DND-41 (cell line): ENCODE data around the gene SFT2D2.

Experiments
- ATAC-seq: fragments of 200-7000 bp; cut with Tn5 transposase; 3 replicates; pipeline ENCODE4 v1.9.1; 2021; ENCODE audit warnings: low read depth; ENCODE audit not compliant: insufficient read depth
- DNase-seq: peaks from one replicate; pipeline ENCODE4 v3.0.0-alpha.2; 2020
- H2AFZ ChIP-seq: 2 replicates; pipeline ENCODE4 v1.6.0; 2012; ENCODE audit warnings: low read depth, low read length
- H3K27ac ChIP-seq: 2 replicates; pipeline ENCODE4 v1.5.1; 2012; ENCODE audit warnings: low read length, inconsistent platforms
- H3K27me3 ChIP-seq: fragments of 200-600 bp; sonication (generic); 2 replicates; pipeline ENCODE4 v1.6.0; 2012; ENCODE audit warnings: low read length, mild to moderate bottlenecking, inconsistent platforms; ENCODE audit not compliant: insufficient read depth, poor library complexity
- H3K36me3 ChIP-seq: 2 replicates; pipeline ENCODE4 v1.5.1; 2012; ENCODE audit warnings: low read length, inconsistent platforms; ENCODE audit not compliant: insufficient read depth
- H3K4me1 ChIP-seq: 2 replicates; pipeline ENCODE4 v1.5.1; 2012; ENCODE audit warnings: mild to moderate bottlenecking, low read length; ENCODE audit not compliant: insufficient read depth
- H3K4me2 ChIP-seq: 2 replicates; pipeline ENCODE4 v1.6.0; 2012; ENCODE audit warnings: mild to moderate bottlenecking, moderate library complexity, low read length, inconsistent platforms; ENCODE audit not compliant: insufficient read depth
- H3K4me3 ChIP-seq, 2 experiments: fragments of 200-600 bp in 1 of 2; shearing (Covaris generic) in 1 of 2; 2 replicates each; pipeline ENCODE4 v1.5.1; 2012 to 2016; ENCODE audit warnings: inconsistent platforms in 2 of 2, low read length in 2 of 2, mild to moderate bottlenecking in 2 of 2, low read depth in 1 of 2, moderate library complexity in 1 of 2
- H3K79me2 ChIP-seq: 2 replicates; pipeline ENCODE4 v1.6.0; 2012; ENCODE audit warnings: low read length, inconsistent platforms; ENCODE audit not compliant: insufficient read depth
- H3K9ac ChIP-seq: 2 replicates; pipeline ENCODE4 v1.6.0; 2012; ENCODE audit warnings: low read depth, mild to moderate bottlenecking, inconsistent platforms, low read length, moderate library complexity
- H3K9me3 ChIP-seq: 2 replicates; pipeline ENCODE4 v1.5.1; 2012; ENCODE audit warnings: low read length, moderate library complexity, mild to moderate bottlenecking, inconsistent platforms; ENCODE audit not compliant: insufficient read depth, severe bottlenecking
- H4K20me1 ChIP-seq: 2 replicates; pipeline ENCODE4 v1.6.0; 2012; ENCODE audit warnings: low read length; ENCODE audit not compliant: insufficient read depth
- EZH2 ChIP-seq: IDR thresholded peaks from 3 replicates; pipeline ENCODE4 v1.6.1; 2012; ENCODE audit warnings: borderline replicate concordance, low read depth, mild to moderate bottlenecking, moderate library complexity, low read length, inconsistent platforms; ENCODE audit not compliant: severe bottlenecking
- TF ChIP-seq, protein P1 (sequence below): IDR thresholded peaks from 2 replicates; pipeline ENCODE4 v1.5.1; 2012; ENCODE audit warnings: borderline replicate concordance, low read length, moderate library complexity, mild to moderate bottlenecking; ENCODE audit not compliant: poor library complexity, severe bottlenecking; ENCODE audit errors: extremely low read depth

SFT2D2 gene

DNA sequence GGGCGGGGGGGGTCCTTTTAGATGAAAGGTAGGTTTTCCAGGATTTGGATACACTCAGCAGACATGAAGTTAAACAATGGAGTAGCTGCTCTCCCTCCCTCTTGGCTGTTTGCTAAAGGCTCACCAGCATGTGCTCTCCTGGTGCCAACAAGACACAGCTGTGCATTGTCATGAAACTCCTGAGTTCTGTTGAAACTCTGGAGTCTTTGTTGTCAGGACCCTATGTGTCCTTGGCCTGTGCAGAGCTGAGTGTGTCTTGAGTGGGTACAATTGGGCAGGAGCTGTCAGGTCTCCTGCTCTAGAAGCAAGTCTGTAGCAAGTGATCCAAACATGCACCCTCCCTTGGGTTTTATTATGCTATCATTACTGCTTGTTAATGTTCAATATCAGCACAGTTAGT, 67.6 kb downstream of the SFT2D2 start:
- Histone ChIP-seq H3K9me3 (no peaks in the 10 kb centered on the region), H3K27ac (no peak overlapping the region), H4K20me1 (no peaks in the 10 kb centered on the region), H3K79me2 (no peaks in the 10 kb centered on the region), H3K4me3 (no peak overlapping the region), H3K4me2 (no peak overlapping the region), H3K4me1 (no peaks in the 10 kb centered on the region), H2AFZ (no peak overlapping the region), H3K9ac (no peak overlapping the region), H3K36me3 (no peaks in the 10 kb centered on the region), H3K27me3 (no peaks in the 10 kb centered on the region)
- ATAC-seq (no peak), DNase-seq (no peak)
- TF ChIP-seq EZH2: no peak
- TF ChIP-seq, protein P1, sequence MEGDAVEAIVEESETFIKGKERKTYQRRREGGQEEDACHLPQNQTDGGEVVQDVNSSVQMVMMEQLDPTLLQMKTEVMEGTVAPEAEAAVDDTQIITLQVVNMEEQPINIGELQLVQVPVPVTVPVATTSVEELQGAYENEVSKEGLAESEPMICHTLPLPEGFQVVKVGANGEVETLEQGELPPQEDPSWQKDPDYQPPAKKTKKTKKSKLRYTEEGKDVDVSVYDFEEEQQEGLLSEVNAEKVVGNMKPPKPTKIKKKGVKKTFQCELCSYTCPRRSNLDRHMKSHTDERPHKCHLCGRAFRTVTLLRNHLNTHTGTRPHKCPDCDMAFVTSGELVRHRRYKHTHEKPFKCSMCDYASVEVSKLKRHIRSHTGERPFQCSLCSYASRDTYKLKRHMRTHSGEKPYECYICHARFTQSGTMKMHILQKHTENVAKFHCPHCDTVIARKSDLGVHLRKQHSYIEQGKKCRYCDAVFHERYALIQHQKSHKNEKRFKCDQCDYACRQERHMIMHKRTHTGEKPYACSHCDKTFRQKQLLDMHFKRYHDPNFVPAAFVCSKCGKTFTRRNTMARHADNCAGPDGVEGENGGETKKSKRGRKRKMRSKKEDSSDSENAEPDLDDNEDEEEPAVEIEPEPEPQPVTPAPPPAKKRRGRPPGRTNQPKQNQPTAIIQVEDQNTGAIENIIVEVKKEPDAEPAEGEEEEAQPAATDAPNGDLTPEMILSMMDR: no peak

DNA sequence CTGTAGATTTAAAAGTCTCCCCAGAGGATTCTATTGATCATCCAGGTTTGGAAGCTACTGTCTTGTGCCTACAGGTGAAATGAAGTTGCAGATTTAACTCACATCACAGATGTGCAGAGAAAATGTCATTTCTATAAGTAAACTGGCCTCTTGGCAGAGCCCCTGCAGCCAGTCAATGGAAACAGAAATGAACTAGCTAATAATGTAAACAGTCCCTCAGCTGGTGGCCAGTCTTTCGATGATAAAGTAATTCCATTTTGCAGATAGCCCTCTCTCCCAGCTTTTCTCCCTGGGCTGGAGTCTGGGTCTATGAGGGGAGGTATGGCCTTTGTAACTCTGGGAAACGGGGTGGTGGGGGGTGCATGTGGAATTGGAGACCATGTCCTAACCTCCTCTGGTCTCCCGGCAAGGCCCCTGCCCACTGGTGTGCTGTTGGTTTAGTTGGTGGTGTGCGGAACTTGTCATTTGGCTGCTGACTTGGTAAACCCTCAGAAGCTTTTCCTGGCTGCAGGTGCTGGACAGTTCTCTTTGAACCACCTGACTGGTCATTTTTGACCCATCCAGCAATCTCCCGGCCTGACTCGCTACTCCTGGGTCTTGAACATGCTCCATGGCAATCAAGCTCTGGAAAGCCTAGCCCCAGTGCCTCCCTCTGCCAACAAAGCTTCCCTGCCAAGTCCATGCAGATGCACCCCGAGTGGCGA, 69.8 kb downstream of the SFT2D2 start:
- no peak overlapping the region for H3K27ac ChIP-seq
- H2AFZ ChIP-seq: no peak overlapping the region
- no peak overlapping the region for H3K4me2 ChIP-seq
- H3K4me1 ChIP-seq: no peaks in the 10 kb centered on the region
- H3K36me3 ChIP-seq: no peaks in the 10 kb centered on the region
- H3K79me2 ChIP-seq: no peaks in the 10 kb centered on the region
- H3K4me3 ChIP-seq: no peak overlapping the region
- TF ChIP-seq, protein P1: no peak
- no peak for TF ChIP-seq EZH2
- DNase-seq (no peak), ATAC-seq (no peak)
- H3K27me3 ChIP-seq: no peaks in the 10 kb centered on the region
- no peak overlapping the region for H3K9ac ChIP-seq
- H4K20me1 ChIP-seq: no peaks in the 10 kb centered on the region
- no peaks in the 10 kb centered on the region for H3K9me3 ChIP-seq

DNA sequence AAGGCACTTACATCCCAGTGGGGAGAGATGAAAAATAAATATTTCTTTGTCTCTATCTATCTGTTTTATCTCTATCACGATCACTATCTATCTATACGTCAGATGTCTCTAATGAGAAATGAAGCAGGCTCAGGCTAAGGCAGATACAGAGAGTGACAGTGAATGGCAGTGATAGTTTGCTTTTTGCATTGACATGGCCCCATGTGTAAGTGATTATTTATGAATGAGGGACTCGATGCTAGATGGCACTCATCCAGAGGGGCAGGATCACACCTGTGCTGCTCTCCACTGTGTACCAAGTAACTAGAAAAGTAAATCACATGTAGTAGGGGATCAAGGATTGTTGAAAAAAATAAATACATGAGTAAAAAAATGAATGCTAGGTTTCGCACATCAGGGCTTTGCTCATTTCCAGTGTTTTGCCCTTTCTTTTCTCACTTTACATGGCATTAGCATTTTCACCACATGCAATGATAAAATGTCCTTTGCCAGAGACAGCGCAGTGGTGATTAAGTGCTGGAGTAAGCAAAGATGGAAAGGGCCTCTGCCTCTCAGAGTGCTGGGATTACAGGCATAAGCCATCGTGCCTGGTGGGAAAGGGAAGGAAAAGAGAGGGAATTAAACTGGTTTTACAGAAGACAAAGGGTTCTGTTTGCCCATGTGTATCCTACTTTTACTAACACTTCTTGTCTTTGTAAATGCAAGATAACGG, 71.4 kb downstream of the SFT2D2 start:
- ATAC-seq (no peak), DNase-seq (no peak)
- Histone ChIP-seq H4K20me1 (no peaks in the 10 kb centered on the region), H3K27ac (no peak overlapping the region), H3K79me2 (no peaks in the 10 kb centered on the region), H2AFZ (no peak overlapping the region), H3K27me3 (no peaks in the 10 kb centered on the region), H3K36me3 (no peaks in the 10 kb centered on the region), H3K4me3 (no peak overlapping the region), H3K4me1 (no peaks in the 10 kb centered on the region), H3K9ac (no peak overlapping the region), H3K4me2 (no peak overlapping the region), H3K9me3 (no peaks in the 10 kb centered on the region)
- TF ChIP-seq, protein P1: no peak
- TF ChIP-seq EZH2: no peak
